HG03159 (cell line): Measurements from ENCODE around the gene GRID1.

Source experiments
- ATAC-seq: cut with Tn5 transposase; IDR thresholded peaks from one replicate; pipeline ENCODE4 v1.9.1; 2021; ENCODE audit warnings: mild to moderate bottlenecking, moderate library complexity; ENCODE audit not compliant: unreplicated experiment

Gene GRID1

DNA sequence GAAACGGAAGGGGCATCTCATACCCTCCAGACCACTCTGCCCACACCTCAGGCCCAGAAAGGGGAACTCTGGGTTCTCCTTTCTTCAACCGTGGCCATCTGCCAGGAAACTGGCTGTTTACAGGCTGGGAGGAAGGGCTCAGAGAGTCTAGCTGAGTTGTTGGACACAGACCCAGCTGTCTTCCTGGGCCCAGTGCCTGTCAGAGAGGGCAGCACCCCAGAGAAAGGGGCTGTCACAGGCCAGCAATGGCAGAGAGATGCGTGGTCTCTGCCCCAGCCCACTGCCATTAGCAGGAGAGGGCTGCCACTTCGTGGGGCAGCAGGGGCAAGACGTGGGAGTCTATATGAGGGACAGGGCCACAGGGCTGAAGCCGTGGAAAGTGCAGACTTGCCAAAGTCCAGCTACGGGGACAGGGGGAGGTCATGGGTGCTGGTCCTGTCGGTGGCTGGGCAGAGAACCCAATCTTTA, 11.0 kb downstream of the GRID1 start:
- no peak for ATAC-seq

DNA sequence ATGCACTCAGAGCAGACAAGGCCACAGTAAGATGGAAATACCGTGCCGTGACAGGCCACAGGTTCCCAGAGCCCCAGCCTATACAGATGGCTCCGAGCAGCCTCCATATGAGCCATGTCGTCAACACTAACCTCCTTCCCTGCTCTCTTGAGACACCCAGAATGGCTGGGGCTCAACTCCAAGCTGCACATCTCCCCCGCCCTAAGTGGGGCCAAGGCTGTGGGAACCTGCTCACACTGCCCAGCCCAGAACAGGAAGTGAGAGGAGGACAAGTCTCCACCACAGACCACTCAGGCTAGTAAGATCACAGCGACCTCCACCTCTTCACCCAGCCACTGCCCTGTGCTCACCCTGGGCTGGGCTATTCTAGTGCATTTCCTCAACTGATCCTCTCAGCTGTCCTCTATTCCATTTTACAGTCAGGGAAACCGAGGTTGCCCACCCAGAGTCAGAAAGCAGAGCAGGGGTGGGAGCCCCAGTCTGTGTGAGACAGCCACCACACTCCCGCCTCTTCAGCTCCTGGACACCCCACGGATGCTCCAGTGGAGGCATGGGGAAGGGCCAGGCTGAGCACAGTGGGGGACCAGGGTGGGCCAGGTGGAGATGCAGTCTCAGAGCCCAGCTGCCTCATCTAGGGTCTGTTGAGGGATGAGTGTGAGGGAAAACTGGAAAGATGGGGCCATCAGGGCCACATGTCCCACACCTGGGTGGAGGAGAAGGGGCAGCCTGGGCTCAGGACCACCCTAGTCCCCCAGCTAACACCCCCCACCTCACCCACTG, 11.6 kb downstream of the GRID1 start:
- no peak for ATAC-seq

DNA sequence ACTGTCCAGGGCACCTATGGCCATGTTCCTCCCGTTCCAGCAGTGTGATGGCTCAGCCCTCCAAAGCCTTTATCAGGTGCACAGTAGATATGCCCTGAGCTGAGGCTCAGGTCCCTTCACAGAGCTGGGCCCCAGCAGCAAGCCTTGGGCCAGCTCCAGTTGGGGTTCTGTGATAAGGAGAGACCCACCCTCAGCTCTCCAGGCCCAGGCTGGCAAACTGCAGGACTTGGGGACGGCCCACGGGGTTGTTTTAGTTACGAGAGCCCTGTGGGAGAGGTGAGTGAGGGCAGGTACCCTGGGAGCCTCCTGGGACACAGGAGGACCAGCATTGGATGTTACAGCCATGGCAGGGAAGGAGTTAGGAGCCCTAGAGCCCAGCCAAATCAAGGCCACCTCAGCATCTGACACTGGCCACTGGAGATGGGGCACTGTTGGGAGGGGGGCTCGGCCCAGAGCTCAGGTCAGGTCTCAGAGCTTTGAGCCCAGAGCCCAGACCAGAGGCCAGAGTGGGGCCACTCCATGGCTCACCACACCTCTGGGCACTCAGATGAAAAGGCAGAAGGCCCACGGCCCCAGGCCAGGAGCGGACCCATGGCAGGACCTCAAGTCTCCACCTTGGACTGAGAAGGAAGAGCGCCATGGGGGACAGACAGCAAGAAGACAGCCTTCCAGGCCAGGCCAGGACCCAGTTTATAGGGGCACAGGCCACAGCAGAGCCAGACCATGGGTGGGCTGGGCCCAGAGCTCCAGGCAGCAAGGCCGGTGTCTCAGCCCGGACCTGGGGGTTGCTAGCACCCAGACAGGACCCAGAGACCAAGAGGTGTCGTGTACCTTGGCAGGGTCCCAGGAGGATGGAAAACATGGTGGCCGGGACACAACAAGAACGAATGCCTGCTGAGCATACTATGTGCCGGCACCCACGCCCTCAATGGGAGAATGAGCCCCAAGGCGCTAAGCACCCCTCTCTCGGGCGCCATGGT, 12.8 kb downstream of the GRID1 start:
- ATAC-seq, result no peak

DNA sequence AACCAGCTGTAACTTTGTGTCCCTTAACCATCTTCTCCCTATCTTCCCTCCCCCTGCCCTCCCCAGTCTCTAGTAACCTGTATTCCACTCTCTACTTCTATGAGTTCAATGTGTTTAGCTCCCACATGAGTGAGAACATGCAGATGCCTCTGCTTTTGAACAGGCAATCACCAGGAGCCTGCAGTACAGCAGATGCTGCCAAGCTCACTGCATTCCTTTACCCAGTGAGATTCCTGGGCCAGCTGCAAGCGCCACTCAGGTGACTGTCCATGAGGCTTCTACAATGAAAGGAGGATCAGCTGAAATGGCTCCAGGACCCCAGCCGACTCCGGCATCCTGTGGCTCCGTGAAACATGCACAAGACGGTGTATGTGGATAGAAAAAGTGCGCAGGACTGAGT, 15.7 kb downstream of the GRID1 start:
- no peak for ATAC-seq

DNA sequence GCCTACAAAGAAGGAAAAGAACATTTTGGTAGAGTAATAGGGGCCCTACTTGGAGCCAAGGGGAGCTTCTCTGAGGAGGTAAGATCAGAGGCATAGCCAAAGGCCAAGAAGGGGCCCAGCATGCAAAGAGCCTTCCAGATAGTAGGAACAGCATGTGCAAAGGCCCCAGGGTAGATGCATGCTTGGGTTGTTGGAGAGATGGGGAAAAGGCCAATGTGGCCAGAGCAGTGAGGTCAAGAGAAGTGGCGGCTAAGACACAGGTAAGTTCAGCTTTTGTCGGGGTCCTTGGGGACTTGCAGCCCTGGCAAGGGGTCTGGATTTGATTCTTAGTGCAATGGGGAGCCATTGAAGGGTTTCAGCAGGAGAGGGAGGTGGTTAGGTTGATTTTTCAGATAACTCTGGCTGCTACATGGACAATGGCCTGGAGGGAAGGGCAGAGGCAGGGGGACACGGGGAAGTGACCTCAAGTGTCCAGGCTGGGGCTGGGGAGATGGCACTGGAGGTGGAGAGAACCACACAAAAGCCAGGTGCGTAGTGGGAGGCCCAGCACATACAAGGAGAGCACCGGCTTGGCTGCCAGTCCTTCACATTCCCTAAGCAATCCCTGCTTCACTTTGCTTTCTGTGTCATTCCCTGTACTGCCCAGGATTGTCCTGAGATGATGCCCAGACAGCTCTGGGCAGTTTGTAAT, 16.5 kb downstream of the GRID1 start:
- ATAC-seq, result no peak

DNA sequence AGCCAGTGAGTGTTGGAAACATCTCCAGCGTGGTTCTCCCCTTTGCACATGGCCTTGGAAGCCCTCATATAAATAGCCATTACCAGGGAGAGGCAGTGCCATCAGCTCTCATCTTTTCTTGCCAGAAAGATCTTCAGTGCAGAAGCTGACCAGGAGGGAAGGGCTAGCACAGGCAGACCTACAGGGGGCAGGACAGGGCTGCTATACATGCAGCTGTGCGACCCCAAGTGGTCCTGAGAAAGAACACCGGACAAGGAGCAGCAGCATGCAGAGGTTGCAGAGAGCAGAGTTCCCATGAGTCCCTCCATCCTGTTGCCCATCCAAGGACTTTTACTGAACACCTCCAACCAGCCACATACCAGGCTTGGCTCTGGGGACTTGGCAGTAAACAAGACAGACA, 17.1 kb downstream of the GRID1 start:
- peak; percentile 69 for ATAC-seq

DNA sequence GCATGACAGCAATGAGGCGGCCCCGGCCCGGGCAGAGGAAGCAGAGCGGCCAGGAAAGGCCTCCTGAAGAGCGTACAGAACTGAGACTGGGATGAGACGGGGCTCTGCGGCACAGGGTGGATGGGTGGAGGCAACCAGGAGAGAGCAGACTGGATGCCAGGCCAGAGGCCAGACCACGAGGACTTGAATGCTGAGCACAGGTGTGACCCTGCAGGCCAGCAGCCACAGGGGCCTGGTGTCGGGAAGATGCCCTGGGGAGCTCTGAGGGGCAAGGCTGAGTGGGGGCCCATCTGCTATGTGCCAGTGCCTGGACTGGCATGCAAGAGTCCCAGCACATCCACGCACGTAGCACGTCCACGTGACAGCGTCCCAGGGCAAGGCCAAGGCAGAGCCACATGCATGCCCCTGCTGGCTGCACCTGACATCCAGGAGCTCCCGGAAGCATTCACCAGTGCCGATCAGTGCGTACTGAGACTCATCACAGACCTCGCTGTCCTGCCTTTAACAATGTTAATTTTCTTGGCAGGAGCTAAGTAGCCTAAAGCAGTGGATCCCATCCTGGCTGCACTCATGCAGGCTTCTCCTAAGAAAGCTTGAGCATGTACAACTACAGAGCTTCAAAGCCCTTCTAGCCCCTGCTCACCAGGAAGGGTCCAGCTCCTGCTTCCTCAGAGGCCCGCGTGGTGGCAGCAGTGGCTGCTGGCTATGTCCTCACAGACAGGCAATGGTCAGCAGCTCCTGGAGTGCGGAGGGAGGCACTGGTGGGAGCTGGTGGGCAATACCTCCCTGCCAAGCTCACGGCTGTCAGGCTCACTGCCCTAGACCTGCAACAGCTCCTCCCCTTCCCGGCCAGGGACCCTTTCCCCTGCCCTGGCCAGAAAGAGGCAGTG, 18.0 kb downstream of the GRID1 start:
- ATAC-seq, result no peak

DNA sequence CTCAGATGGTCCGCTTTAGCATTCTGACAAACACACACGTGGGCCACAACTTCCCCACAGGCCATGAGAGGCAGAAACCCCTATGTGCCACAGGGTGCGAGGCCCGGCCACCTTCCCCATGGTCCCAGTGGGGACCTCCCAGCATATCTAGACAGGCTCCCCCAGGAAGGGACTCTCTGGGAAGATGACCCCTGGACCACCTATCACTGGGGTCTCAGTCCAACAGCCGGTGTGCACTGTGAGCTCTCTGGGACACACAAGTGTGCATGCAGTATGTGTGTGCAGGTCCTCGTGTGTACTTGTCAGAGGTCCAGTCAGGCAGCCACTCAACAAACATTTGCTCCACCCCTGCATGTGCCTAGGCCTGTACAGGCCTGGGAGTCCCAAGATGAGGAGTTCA, 18.7 kb downstream of the GRID1 start:
- ATAC-seq, result no peak

DNA sequence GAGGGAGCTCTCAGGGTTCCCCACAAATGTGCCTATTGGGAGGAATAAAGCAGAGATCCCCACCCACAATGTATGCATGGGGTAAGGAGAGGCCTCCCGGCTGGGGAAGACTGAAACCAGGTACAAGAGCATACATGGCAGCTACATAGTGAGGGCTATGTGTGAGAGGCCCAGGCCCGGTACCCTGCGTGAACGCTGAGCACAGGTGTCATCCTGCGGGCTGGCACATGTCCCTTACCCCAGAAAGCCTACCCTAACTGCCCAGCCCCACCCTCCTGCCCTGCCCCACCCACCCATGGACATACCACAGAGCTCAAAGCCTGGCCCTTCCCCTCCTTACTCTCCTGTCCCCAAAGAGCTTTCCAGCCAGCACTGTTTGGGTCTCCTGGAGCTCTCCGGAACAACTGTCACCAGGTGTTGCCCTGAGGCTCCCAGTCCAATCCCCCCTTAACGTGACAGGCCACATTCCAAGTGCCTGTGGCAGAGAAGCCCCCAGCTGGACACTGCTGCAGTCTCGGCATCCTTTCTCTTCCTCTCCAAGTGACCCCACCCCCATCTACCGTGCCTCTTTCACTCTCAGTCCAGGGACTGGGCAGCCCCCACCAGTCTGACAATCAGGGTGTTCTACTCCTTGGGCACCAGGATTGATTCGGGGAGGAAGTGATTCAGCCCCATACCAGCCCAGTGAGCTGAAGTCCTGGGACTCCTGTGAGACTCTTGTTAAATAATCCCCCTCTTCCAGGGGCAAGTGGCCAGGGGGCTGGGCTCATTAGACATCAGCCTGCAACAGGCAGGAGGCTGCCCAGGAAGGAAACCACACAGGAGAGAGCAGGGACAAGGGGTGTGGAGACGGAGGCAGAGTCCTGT, 19.6 kb downstream of the GRID1 start:
- ATAC-seq, result no peak

DNA sequence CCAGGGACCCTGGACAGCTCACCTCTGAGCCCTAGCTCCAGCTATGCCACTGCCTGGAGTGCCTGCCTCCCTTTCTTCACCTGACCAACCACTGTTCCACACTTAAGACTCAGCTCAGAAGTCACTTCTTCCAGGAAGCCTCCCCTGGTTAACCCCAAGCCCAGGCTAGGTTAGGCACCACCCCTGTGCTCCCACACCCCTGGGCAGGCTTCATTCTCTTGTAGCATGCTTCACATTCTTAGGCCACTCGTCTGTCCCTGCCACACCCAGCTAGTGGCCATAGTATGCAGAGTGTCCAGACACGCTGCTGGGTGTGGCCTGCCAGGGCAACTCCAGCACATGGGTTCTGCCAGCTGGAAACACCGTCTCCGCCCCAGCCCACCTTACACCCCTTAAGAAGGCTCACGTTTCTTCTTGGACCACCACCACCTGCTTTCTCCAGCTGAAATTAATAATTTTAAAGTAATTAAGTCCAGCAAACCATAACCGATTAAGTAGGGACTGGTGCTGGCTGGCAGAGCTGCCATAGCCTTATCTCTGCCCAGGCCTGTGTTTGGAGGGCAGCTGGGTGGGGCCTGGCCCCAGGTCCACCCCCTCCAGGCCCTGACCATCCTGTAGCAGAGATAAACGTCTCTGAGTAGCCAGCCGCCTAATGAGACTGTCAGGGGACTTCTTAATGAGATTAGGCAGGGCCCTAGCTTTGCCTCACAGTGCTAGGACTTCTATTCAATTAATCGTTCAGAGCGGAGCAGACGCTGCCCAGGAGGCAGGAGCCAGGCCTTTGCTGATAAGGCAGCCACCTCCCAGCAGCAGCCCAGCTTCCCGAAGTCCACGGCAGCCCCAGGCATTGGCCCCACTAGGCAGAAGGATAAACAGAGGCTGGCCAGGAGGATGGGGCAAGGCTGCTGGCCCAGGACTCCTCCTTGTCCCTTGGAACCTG, 20.5 kb downstream of the GRID1 start:
- no peak for ATAC-seq

DNA sequence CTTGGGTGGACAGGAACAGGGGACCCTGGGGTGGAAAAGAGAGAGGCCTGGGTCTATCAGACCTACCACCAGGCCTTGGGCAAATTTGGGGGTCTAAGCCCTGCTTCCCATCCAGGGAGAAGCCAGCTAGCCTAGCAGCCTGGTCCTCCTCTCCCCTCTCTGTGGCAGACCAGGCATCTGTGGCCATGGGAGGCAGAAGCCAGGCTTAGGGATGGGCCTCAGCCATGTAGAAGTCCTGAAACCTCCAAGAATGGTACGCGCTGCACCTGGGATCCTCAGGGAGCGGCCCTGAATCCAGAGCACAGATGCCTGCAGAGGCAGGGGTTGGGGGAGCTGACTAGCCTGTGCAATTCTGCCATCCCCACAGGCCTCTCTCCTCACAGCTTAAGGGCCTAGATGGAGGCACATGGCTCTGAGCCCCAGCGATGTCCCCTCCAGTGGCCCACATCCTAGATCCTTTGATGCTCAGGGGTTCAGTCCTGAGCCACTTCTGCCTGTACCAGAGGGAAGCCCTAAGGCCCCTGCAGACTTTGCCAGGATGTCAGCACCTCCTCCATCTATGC, 21.2 kb downstream of the GRID1 start:
- ATAC-seq, result no peak

DNA sequence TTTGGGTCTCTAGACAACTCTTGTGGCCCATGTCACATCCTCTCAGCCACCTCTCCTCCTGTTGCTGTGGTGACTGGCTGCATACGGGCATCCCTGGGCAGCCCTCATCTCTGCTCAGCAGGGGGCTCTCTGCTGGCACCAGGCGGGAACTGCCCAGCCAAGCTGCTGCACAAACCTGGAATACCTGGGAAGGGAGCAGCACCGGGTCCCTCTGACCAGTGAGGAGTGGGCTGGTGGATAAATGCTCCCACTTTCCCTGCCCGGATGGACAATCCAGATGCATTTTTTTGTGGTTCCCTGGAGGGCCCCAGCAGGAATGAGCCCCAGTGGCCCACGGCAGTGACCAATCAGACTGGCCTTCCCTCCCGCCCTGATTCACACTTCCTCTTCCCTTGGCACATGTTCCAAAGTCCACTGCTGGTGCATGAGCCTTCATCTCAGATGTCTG, 21.9 kb downstream of the GRID1 start:
- ATAC-seq, result no peak

DNA sequence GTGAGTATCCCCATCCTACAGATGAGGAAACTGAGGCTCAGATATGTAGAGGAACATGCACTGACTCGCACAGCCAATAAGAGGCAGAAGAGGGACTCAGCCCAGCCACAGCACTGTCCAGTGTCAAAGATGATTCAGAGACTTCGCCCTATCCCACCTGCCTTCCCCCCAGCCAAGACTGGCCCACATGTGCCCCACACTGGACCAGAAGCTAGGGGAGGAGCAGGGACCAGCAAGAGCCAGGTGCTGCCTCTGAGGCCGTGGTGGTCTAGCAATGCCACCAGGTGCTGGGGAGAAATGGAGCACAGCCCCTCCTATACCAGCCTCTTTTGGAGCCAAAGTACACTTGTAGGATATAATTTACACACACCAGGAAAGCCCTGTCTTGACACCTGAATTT, 22.3 kb downstream of the GRID1 start:
- no peak for ATAC-seq

DNA sequence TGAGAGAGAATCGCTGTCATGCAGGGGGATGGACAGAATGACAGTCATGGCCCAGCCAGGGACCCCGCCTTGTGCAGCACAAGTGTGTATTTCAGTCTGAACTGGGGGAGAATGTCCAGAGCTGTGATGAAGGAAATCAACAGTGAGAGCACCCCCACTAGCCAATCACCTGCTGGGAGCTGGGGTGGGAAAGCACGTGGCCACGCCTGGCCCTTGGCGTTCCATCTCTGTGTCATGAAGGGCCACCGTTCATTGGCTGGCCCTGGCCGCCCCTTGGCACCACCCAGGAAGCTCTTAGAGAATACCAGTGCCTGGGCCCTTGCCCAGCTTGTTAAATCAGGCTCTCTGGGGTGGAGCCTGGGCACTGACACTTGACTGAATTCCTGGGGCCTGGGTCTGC, 22.8 kb downstream of the GRID1 start:
- ATAC-seq, result no peak

DNA sequence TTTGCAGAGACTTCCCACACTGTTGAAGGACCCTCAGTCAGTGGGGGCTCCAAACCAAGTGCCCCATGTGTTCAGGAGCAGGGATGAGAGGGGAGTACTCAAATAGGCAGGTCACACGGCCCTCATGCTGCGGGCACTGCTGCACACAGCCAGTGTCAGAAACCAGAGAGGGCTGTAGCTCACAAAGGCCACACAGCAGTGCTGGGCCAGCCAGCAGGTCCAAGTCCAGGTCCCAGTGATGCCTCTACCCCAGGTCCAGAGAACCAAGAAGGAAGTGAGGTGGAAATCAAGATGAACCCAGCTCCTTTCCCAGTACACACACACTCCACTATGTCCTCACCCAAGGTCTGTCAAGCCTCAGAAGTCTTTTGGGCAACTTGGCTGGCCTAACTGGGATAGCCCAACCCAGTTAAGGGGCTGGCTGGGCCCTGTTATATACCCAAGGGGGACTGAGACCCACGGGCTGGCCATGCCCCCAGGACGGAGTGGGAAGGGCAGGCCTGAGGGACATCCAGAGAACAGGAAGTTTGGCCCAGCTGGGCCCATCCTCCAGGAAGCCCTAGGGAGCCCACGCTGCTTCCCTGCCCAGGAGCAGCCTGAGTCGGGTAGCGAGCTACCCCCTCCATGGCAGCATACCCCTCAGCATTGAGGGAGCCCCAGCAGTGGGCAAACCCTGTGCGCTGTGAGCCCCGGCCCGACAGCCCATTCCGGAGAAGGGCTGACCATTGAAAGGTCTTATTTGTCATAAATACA, 24.3 kb downstream of the GRID1 start:
- no peak for ATAC-seq

DNA sequence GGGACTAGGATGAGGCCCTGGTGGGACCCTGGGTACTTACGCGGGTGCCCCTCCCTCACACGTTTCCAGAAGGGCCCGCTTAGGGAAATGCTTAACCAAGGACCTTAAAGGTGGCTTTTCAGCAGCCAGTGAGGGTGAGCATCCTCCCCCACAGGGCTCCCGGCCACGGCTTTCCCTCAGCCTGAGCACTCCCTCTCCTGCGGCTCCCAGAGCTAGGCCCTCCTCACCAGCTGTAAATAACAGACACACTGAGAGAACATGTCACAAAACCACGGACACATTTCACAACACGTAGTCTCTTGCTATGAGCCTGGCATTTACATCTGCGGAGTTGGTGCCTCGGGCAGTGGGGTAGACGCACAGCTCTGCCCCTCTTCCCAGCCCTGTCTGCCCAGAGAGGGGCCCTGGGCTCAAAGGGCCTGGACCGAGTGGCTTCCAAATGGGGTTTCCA, 25.2 kb downstream of the GRID1 start:
- ATAC-seq, result no peak

DNA sequence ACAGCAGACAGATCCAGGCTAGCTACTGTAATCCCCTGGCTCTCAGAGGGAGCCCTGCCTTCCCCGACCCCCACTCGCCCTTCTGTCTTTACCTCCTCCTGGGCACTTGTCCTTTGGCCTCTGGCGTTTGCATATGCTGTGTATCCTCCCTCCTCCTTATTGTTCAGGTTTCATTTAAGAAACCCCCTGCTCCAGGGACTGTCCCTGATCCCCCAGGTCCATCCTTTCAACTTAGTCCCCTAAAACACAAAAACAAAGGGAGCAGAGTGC, 25.7 kb downstream of the GRID1 start:
- no peak for ATAC-seq
